Neural cell (in vitro differentiated cells): Measurements from ENCODE around the gene KCNIP4. TPM values are rescaled to one million over a fixed set of nuclear protein-coding genes. Genes with fewer than 3 reads are reported as not detected.

Experiments used
- H2AFZ ChIP-seq: fragments of 200-600, 300-800 bp; sonication (generic), shearing (Covaris generic); 2 replicates; pipeline ENCODE4 v1.6.0; 2014; ENCODE audit warnings: low read depth, mild to moderate bottlenecking, antibody characterized with exemption, low read length, moderate library complexity
- H3F3A ChIP-seq: fragments of 200-600 bp; shearing (Covaris generic); 2 replicates; pipeline ENCODE4 v1.6.1; 2016; ENCODE audit warnings: mild to moderate bottlenecking, moderate library complexity, mixed read lengths, antibody characterized with exemption, low read length; ENCODE audit not compliant: insufficient read depth, poor library complexity, severe bottlenecking
- H3K27ac ChIP-seq: fragments of 200-600, 300-800 bp; sonication (generic), shearing (Covaris generic); 2 replicates; pipeline ENCODE4 v1.5.1; 2014; ENCODE audit warnings: mild to moderate bottlenecking, low read length, moderate library complexity
- H3K27me3 ChIP-seq: fragments of 300-800, 200-600 bp; sonication (generic), shearing (Covaris generic); 2 replicates; pipeline ENCODE4 v1.6.0; 2014; ENCODE audit warnings: mild to moderate bottlenecking, low read depth, low read length, moderate library complexity; ENCODE audit not compliant: insufficient read depth
- H3K36me3 ChIP-seq: fragments of 300-800, 200-600 bp; sonication (generic), shearing (Covaris generic); 2 replicates; pipeline ENCODE4 v1.5.1; 2014; ENCODE audit warnings: mild to moderate bottlenecking, antibody characterized with exemption, low read length, moderate library complexity; ENCODE audit not compliant: insufficient read depth
- H3K4me2 ChIP-seq: fragments of 300-800, 200-600 bp; sonication (generic), shearing (Covaris generic); 2 replicates; pipeline ENCODE4 v1.6.0; 2014; ENCODE audit warnings: mild to moderate bottlenecking, low read length
- H3K4me3 ChIP-seq: fragments of 300-800, 200-600 bp; sonication (generic), shearing (Covaris generic); 2 replicates; pipeline ENCODE4 v1.5.1; 2014; ENCODE audit warnings: mild to moderate bottlenecking, low read length, moderate library complexity
- H3K79me2 ChIP-seq: fragments of 200-600 bp; shearing (Covaris generic); replicated peaks from 2 replicates; pipeline ENCODE4 v1.6.0; 2014; ENCODE audit warnings: mild to moderate bottlenecking, low read length, moderate library complexity; ENCODE audit not compliant: insufficient read depth
- H3K9ac ChIP-seq: fragments of 300-800, 200-600 bp; sonication (generic), shearing (Covaris generic); 2 replicates; pipeline ENCODE4 v1.6.1; 2016; ENCODE audit warnings: mild to moderate bottlenecking, low read length, mixed read lengths
- H3K9me2 ChIP-seq: fragments of 200-600 bp; shearing (Covaris generic); 2 replicates; pipeline ENCODE4 v1.6.1; 2016; ENCODE audit warnings: mild to moderate bottlenecking, low read length, mixed read lengths; ENCODE audit not compliant: insufficient read depth
- H3K9me3 ChIP-seq: fragments of 200-600, 300-800 bp; sonication (generic), shearing (Covaris generic); 2 replicates; pipeline ENCODE4 v1.6.1; 2016; ENCODE audit warnings: mild to moderate bottlenecking, mixed run types, low read length, moderate library complexity, mixed read lengths
- H4K20me1 ChIP-seq: fragments of 200-600 bp; shearing (Covaris generic); 2 replicates; pipeline ENCODE4 v1.6.1; 2016; ENCODE audit warnings: mild to moderate bottlenecking, mixed run types; ENCODE audit not compliant: insufficient read depth
- CTCF ChIP-seq: fragments of 450-650 bp; IDR thresholded peaks from 2 replicates; pipeline ENCODE4 v1.5.1; 2014; ENCODE audit warnings: antibody characterized with exemption, mild to moderate bottlenecking, moderate library complexity; ENCODE audit not compliant: poor library complexity, severe bottlenecking
- EP300 ChIP-seq: fragments of 450-650 bp; conservative IDR thresholded peaks from 2 replicates; pipeline ENCODE4 v1.6.1; 2014; ENCODE audit warnings: antibody characterized with exemption, mild to moderate bottlenecking, moderate library complexity; ENCODE audit not compliant: poor library complexity, severe bottlenecking
- EZH2 ChIP-seq: fragments of 200-600, 300-800 bp; shearing (Covaris generic), sonication (generic); IDR thresholded peaks from 2 replicates; pipeline ENCODE4 v1.6.1; 2014; ENCODE audit warnings: antibody characterized with exemption, low read length, borderline replicate concordance, mild to moderate bottlenecking; ENCODE audit not compliant: insufficient read depth, poor library complexity, severe bottlenecking
- MXI1 ChIP-seq: fragments of 450-650 bp; conservative IDR thresholded peaks from 2 replicates; pipeline ENCODE4 v1.6.1; 2014; ENCODE audit warnings: antibody characterized with exemption, mild to moderate bottlenecking; ENCODE audit not compliant: poor library complexity, severe bottlenecking
- POLR2AphosphoS5 ChIP-seq: IDR thresholded peaks from 2 replicates; pipeline ENCODE4 v1.6.1; 2012
- RAD21 ChIP-seq: fragments of 450-650 bp; conservative IDR thresholded peaks from 2 replicates; pipeline ENCODE4 v1.6.1; 2014; ENCODE audit warnings: antibody characterized with exemption, mild to moderate bottlenecking, moderate library complexity
- SMC3 ChIP-seq: fragments of 450-650 bp; conservative IDR thresholded peaks from 2 replicates; pipeline ENCODE4 v1.6.1; 2014; ENCODE audit warnings: antibody characterized with exemption, mild to moderate bottlenecking, moderate library complexity; ENCODE audit not compliant: poor library complexity
- TAF1 ChIP-seq: IDR thresholded peaks from 2 replicates; pipeline ENCODE4 v1.6.1; 2012; ENCODE audit warnings: low read depth
- polyA plus RNA-seq: library from polyadenylated mRNA; depleted of rRNA; stranded (reverse); fragments of >200 nt; gene quantifications from 2 replicates; pipeline ENCODE4 v1.2.3, GENCODE V29; 2014
- TF ChIP-seq, protein P1 (sequence below): IDR thresholded peaks from 2 replicates; pipeline ENCODE4 v1.6.1; 2012; ENCODE audit warnings: borderline replicate concordance

KCNIP4 gene
- polyA plus RNA-seq, 1 donor from 2014 or later, result 22.8 TPM

GRCh38 chr4:21083413-21083812 lies 865.2 kb downstream of the KCNIP4 start:
- Histone ChIP-seq H3K9me2 (no peaks in the 10 kb centered on the region), H3K4me3 (no peak overlapping the region), H3K9ac (no peak overlapping the region), H3K4me2 (no peak overlapping the region), H4K20me1 (no peaks in the 10 kb centered on the region), H3K27me3 (no peaks in the 10 kb centered on the region), H3F3A (no peaks in the 10 kb centered on the region), H3K79me2 (no peaks in the 10 kb centered on the region), H2AFZ (no peak overlapping the region), H3K27ac (no peak overlapping the region), H3K9me3 (no peaks in the 10 kb centered on the region), H3K36me3 (peaks cover 5% of the 10 kb centered on the region)
- TF ChIP-seq, protein P1, sequence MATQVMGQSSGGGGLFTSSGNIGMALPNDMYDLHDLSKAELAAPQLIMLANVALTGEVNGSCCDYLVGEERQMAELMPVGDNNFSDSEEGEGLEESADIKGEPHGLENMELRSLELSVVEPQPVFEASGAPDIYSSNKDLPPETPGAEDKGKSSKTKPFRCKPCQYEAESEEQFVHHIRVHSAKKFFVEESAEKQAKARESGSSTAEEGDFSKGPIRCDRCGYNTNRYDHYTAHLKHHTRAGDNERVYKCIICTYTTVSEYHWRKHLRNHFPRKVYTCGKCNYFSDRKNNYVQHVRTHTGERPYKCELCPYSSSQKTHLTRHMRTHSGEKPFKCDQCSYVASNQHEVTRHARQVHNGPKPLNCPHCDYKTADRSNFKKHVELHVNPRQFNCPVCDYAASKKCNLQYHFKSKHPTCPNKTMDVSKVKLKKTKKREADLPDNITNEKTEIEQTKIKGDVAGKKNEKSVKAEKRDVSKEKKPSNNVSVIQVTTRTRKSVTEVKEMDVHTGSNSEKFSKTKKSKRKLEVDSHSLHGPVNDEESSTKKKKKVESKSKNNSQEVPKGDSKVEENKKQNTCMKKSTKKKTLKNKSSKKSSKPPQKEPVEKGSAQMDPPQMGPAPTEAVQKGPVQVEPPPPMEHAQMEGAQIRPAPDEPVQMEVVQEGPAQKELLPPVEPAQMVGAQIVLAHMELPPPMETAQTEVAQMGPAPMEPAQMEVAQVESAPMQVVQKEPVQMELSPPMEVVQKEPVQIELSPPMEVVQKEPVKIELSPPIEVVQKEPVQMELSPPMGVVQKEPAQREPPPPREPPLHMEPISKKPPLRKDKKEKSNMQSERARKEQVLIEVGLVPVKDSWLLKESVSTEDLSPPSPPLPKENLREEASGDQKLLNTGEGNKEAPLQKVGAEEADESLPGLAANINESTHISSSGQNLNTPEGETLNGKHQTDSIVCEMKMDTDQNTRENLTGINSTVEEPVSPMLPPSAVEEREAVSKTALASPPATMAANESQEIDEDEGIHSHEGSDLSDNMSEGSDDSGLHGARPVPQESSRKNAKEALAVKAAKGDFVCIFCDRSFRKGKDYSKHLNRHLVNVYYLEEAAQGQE, result no peak
- TF ChIP-seq CTCF (no peak), EZH2 (no peak), TAF1 (no peak), SMC3 (no peak), RAD21 (no peak), EP300 (no peak), POLR2AphosphoS5 (no peak), MXI1 (no peak)

DNA sequence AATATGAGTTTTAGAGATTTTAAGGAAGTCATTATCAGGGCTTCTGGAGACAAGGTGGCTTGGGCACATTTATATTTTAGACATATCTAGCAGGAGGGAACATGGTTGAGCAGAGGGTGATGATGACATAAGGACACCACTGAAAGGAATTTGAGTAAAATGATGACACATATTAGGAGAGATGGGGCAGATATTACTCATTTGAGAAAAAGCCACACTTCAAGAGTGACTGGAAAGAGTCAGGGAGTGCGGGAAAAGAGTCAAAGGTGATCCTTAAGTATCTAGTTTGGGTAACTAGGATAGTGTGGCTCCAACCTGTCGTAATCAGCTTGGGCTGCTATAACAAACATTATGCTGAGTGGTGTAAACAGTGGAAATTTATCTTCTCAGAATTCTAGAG lies 870.6 kb downstream of the KCNIP4 start:
- no peak overlapping the region for H3K27ac ChIP-seq
- H3K79me2 ChIP-seq, result no peaks in the 10 kb centered on the region
- H2AFZ ChIP-seq, result no peak overlapping the region
- no peaks in the 10 kb centered on the region for H3F3A ChIP-seq
- TF ChIP-seq, protein P1, result no peak
- TF ChIP-seq CTCF (no peak), MXI1 (no peak), EZH2 (no peak), RAD21 (no peak), SMC3 (no peak), EP300 (no peak), TAF1 (no peak), POLR2AphosphoS5 (no peak)
- H4K20me1 ChIP-seq, result no peaks in the 10 kb centered on the region
- no peaks in the 10 kb centered on the region for H3K9me3 ChIP-seq
- no peak overlapping the region for H3K9ac ChIP-seq
- H3K4me2 ChIP-seq, result no peak overlapping the region
- peaks cover 5% of the 10 kb centered on the region for H3K36me3 ChIP-seq
- no peak overlapping the region for H3K4me3 ChIP-seq
- H3K27me3 ChIP-seq, result no peaks in the 10 kb centered on the region
- H3K9me2 ChIP-seq, result no peaks in the 10 kb centered on the region
